ENCODE results near the gene ITGA1.

- TF ChIP-seq TP53 (CRISPR knock-in tag; conservative IDR thresholded peaks at IDR 0.05) (no peak), HINFP (CRISPR knock-in tag; IDR thresholded peaks at IDR 0.05; ENCODE audit: low read depth) (no peak)
Observed at GRCh38 chr5:52808316-52808901, 20.7 kb downstream of the ITGA1 start.

Data from HepG2 (cell line).